ENCODE results near the gene ZBTB3.
A peak's percentile ranks its signal among the peaks of the same experiment; 100 is the strongest.
"Not testable (repeated sequence)": the region's sequence is repeated elsewhere in the genome, so short reads cannot be mapped to it uniquely, and the experiment has no call there.

Gene ZBTB3

GRCh38 chr11:62706850-62707247, 47.1 kb downstream of the ZBTB3 start:
- Histone ChIP-seq H3K36me3 (ENCODE audit: insufficient read depth, low read length) (peaks cover 35% of the 10 kb centered on the region), H3K27me3 (ENCODE audit: insufficient read depth, low read length) (no peaks in the 10 kb centered on the region), H2AFZ (ENCODE audit: low read depth, low read length) (no peak overlapping the region), H3K4me1 (ENCODE audit: insufficient read depth, low read length) (peaks cover 38% of the 10 kb centered on the region), H3K4me3 (ENCODE audit: low read length) (peak overlapping the region; percentile 74), H3K9me3 (ENCODE audit: low read length) (no peaks in the 10 kb centered on the region)

- H3K27me3 ChIP-seq (ENCODE audit: insufficient read depth, low read length) = no peaks in the 10 kb centered on the region
- peaks cover 38% of the 10 kb centered on the region for H3K4me1 ChIP-seq (ENCODE audit: insufficient read depth, low read length)
- peak overlapping the region; percentile 74 for H3K4me3 ChIP-seq (ENCODE audit: low read length)
- H3K9me3 ChIP-seq (ENCODE audit: low read length) = no peaks in the 10 kb centered on the region
- H2AFZ ChIP-seq (ENCODE audit: low read depth, low read length) = no peak overlapping the region
- peaks cover 36% of the 10 kb centered on the region for H3K36me3 ChIP-seq (ENCODE audit: insufficient read depth, low read length)
Observed at GRCh38 chr11:62705880-62706849, 47.8 kb downstream of the ZBTB3 start.

DNA sequence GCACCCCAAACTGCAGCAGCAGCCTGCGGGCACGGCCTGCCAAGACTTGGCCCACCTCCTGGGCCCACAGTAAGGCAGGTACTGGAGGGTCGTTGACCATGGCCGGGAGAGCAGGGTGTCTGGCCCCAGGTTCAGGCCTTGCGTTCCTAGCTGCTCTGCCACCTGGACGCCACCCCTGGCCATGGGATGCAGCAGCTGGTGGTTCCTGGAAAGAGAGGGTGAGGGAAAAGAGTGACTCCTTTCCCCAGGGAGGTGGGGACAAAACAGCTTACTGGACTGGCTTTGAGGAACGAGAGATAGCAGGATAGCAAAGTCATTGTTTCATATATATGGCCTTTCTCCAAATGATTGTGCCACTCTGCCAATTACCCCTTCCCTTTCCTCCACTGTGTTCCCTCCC, 48.5 kb downstream of the ZBTB3 start:
- H3K36me3 ChIP-seq (ENCODE audit: insufficient read depth, low read length) = peaks cover 37% of the 10 kb centered on the region
- peaks cover 38% of the 10 kb centered on the region for H3K4me1 ChIP-seq (ENCODE audit: insufficient read depth, low read length)
- H3K4me3 ChIP-seq (ENCODE audit: low read length) = peak overlapping the region; percentile 74
- H3K27me3 ChIP-seq (ENCODE audit: insufficient read depth, low read length) = no peaks in the 10 kb centered on the region
- no peak overlapping the region for H2AFZ ChIP-seq (ENCODE audit: low read depth, low read length)
- H3K9me3 ChIP-seq (ENCODE audit: low read length) = no peaks in the 10 kb centered on the region

- H3K4me3 ChIP-seq (ENCODE audit: low read length); H2AFZ ChIP-seq (ENCODE audit: low read depth, low read length); H3K9me3 ChIP-seq (ENCODE audit: low read length); H3K27me3 ChIP-seq (ENCODE audit: insufficient read depth, low read length): not testable (repeated sequence)
- H3K4me1 ChIP-seq (ENCODE audit: insufficient read depth, low read length) = peaks cover 28% of the 10 kb centered on the region
- peaks cover 39% of the 10 kb centered on the region for H3K36me3 ChIP-seq (ENCODE audit: insufficient read depth, low read length)
Observed at GRCh38 chr11:62703921-62704320, 50.0 kb downstream of the ZBTB3 start.

DNA sequence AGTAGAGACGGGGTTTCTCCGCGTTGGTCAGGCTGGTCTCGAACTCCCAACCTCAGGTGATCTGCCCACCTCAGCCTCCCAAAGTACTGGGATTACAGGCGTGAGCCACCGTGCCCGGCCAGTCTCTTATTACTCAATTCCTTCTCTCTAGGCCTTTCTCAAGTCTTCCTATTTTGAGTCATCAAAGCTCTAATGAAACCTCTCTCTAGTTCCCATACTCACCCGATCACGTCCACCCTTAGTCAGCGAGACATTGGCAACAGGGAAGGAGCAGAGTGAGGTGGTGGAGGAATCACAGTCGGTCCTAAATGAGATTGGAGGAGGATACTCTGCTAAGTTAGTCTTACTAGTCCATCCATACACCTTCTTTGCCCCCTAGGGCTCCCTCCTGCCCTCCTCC, 51.7 kb downstream of the ZBTB3 start:
- Histone ChIP-seq H3K36me3 (ENCODE audit: insufficient read depth, low read length) (peaks cover 41% of the 10 kb centered on the region), H3K4me1 (ENCODE audit: insufficient read depth, low read length) (peaks cover 17% of the 10 kb centered on the region), H3K9me3 (ENCODE audit: low read length) (no peaks in the 10 kb centered on the region), H3K4me3 (ENCODE audit: low read length) (no peak overlapping the region), H2AFZ (ENCODE audit: low read depth, low read length) (no peak overlapping the region), H3K27me3 (ENCODE audit: insufficient read depth, low read length) (no peaks in the 10 kb centered on the region)

Data from neuron (in vitro differentiated cells).